ENCODE data around the gene GABPB1. TPM values are rescaled to one million over a fixed set of nuclear protein-coding genes. Genes with fewer than 3 reads are reported as not detected.

GABPB1 gene
- total RNA-seq, 1 experiment from 2014 or later = 67.2 TPM

DNA sequence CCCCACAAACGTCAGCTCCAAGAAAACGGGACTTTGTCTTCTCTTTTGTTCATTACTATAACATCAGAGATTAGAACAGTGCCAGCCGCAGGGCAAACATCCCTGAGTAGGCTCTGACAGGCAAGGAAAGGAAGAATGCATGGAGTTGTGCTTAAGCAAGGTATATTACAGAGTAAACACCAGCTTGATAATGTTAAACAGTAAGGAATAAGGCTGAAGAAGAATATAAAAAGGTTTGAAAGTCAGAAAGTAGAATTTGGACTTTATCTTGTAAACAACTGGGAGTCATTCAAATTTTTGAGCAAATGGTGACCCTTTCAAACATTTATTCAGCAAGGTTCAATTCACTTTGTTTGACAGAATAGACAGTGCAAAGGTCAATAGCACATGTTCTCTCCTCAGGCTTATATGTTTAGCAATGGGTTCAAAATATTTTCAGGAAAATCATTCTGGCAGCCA, 11.0 kb downstream of the GABPB1 start:
- DNase-seq (ENCODE audit: low read depth) = no peak

DNA sequence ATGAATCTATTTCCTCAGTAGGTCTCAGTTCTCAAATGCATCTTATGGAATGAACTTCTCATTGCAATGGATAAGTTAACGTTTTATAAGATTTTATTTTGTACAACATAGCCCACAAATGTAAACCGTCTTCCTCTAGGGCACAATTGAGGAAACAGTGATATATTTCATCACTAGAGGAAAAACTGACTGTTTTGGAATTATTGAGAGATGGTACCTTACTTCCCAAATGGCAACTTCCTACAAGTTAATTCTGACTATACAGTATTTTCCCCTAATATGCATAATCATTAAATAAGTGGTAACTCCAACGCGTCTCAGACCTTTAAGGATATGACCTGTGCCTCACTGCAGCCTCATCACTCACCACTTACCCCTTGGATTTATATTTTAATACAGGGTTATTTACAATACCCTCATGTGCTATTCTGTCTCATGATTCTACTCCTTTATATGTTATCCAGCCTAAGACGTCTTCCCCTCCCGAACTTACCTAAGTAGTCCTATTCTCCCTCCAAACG, 13.3 kb downstream of the GABPB1 start:
- no peak for DNase-seq (ENCODE audit: low read depth)

DNA sequence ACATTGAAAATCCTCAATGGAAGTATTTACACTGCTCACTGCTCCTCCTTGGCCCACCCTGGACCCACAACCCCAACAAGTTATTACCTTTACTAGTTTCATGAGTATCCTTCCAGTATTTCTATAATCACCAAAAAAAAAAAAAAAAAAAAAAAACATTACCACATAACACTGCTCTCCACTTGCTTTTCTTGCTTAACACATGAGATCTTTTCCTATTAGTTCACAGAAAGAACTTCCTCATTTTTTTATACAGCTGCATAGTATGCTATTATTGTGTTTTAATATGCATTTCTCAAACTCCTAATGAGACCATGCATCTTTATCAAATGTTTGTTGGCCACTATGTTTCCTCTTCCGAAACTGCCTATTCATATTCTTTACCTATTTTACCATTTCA, 14.6 kb downstream of the GABPB1 start:
- no peak for DNase-seq (ENCODE audit: low read depth)

DNA sequence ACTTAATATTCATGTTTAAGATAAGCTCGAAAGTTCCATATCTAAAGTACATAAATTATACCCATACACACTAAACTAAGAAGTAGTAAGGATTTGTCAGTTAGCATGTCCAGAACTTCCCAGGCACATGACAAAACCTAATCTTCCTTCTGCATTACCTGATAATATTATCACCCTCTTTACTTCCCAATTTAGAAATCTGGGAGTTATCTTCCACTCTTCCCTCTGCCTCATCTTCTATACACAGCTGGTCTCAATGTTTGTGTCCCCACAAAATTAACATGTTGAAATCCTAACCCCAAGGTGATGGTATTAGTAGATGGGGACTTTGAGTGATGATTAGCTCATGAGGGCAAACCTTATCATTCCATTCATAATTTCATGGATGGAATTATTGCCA, 15.3 kb downstream of the GABPB1 start:
- no peak for DNase-seq (ENCODE audit: low read depth)

DNA sequence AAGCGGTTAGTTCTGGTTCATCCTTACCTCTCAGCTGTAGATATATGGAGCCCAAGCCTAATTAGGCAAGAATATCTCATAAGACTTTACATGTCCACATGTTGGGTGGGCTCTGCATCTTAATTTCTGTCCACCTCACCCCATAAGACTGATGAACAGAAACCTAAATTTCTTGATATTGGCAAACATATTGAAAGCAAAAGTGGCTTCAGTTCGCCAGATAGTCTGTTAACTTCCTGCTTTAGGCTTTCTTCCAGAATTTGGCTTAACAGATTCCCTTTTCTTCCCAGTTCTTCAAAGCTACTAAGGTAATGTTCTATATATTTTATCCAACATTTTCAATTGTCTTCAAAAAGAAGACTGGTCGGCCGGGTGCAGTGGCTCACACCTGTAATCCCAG, 19.7 kb downstream of the GABPB1 start:
- no peak for DNase-seq (ENCODE audit: low read depth)

DNA sequence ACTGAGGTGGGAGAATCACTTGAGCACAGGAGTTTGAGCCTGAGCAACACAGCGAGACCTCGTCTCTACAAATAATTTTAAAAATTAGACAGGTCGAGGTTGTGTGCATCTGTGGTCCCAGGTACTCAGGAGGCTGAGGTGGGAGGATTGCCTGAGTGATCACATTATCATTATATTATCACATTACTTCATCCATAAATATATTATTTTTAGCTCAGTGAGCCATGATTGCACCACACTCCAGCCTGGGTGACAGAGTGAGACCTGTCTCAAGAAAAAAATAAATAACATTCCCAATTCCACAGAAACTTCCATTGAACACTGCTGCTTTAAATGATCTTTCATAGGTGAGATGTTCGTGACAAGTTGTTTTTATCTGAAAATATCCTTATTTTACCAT, 21.8 kb downstream of the GABPB1 start:
- DNase-seq (ENCODE audit: low read depth) = no peak

DNA sequence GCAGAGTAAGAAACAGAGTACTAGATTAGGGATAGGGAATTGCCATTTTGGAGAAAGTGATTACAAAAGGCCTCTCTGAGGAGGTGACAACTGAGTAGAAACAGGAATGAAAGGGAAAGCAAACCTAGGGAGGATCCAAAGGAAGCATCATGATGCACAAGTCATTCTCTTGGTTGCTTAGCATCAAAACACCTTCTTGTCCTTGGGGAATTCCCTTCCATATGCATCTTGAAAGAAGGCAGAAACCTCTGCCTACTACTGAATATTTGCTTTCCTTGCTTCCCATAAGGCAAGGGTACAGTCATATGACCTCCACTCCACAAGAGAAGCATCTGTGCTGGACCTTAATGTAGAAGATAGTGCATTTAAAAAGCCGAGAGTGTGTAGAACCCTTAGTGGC, 24.1 kb downstream of the GABPB1 start:
- DNase-seq (ENCODE audit: low read depth) = peak; percentile 16

DNA sequence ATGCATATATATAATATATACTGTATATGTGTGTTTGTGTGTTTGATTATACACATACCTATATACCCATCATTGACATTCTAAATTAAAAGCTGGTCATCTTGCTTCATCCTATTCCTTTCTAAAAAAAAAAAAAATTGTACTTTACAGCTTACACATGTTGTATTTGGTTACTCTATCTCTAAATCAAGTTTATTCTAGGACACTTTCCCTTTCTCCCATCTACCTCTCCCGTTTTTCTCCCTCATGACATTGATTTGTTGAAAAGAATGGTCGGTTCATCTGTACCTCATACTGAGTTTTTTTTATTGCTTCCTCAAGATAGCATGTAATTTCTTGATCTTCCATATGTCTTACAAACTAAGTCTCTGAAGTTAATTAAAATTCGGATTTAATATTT, 26.9 kb downstream of the GABPB1 start:
- no peak for DNase-seq (ENCODE audit: low read depth)

DNA sequence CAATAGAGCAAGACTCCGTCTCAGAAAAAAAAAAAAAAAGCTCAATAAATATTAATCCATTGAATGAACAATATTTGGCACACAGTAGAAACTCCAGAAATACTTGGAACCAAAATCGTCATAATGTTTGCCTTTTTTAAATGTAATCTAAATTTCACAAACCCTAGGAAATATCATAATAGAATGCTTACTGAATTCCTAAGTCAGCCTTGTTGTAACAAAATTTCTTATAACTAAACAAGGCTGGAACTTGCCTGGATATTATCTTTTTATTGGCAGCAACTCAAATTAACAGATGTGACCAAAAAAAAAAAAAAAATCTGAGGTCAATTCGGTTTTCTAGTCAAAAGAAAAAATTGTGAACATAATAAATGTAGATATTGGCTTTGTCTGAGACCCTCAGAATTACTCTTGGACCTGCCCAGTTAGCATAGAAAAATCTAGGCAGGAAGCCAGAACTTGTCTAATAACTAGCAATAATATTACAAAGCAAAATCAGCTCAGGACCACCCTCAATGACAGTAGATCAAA, 33.3 kb downstream of the GABPB1 start:
- no peak for DNase-seq (ENCODE audit: low read depth)

DNA sequence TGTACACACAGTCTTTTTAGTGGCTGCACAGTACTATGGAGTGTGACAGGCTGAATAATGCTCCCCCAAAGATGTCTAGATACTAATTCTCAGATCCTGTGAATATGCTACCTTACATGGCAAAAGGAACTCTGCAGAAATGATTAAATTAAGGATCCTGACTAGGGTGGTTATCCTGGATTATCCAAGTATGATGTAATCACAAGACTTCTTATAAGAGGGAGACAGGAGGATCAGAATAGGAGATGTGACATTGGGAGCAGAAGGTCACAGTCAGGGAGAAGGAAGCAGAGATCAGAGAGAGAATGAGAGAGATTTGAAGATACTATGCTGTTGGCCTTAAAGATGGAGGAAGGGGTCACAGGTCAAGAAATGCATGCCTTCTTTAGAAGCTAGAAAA, 34.5 kb downstream of the GABPB1 start:
- DNase-seq (ENCODE audit: low read depth) = no peak

DNA sequence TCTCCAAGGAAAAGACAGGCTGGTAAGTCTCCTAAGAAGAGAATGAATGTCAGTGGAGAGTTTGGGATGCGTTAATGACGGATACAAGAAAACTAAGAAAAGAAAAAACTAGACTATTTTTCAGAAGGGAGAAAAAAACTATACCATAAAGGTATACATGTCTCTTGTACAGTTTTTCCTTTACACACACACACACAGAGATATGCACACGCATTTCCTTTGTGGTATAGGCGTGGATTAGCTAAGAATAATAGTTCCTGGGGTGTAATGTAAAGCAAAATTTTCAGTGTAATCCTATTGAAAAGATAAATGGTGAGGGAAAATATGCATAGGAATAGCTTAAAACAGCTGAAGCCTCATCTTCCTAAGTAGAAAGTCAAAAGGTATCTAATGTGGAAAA, 36.3 kb downstream of the GABPB1 start:
- DNase-seq (ENCODE audit: low read depth) = no peak

DNA sequence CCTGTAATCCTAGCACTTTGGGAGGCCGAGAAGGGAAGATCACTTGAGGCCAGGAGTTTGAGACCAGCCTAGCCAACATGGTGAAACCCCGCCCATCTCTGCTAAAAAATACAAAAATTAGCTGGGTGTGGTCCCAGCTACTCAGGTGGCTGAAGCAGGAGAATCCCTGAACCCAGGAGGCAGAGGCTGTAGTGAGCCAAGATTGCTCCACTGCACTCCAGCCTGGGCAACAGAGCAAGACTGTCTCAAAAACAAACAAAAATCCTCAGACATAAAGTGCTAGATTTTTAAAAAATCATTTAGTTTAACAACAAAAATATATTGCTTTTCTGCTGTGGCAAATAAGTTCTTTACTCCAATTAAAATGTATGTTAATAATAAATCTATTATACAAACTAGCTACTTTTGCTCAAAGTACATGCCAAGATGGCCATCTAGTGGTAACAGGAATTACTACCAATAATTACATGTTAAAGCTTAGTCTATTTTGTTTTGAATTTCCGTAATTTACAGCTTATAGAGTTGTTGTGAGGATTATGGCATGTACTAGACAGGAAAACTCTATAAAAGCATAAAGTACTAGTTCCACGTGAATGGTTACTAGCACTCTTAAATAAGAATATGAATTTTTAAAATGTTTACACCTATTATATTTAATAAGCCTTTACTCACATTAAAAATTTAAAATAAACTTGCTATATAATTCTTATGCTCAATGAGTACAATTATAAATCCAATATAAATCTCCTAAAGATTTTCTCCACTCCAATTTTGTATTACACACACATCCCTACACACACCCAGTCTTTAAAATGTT, 39.0 kb downstream of the GABPB1 start:
- peak; percentile 47 for DNase-seq (ENCODE audit: low read depth)

DNA sequence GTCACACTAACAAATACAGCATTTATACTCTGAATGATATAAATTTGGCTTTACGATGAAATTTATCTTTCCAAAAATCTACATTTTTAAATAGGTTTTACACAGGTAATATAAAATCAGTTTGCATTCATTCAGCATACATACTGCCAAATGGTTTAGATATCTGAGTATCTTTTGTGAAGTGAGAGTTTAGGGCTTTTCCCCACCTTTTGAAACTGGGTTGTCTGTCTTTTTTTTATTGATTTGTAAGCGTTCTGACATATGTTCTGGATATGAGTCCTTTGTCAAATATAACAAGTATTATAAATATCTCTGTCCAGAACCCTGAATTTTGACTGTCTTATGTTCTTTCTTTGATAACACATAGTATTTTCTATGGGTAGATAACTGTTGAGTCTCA, 42.4 kb downstream of the GABPB1 start:
- no peak for DNase-seq (ENCODE audit: low read depth)

DNA sequence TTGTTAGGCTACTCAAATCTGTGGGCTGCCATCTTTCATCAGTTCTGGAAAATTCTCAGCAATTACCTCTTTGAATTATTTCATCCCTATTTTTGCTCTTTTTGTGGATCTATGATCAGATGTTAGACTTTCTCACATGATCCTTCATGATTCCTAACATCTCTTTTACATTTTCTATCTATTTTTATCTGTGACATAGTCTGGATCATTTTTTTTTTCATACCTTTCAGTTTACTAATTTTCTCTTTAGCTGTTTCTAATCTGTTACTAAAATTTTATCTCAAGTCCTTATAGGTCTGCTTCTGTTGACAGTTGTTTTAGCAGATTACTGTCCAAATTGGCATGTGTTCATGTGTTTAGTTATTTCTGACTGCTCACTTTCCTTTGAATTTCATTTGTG, 47.2 kb downstream of the GABPB1 start:
- DNase-seq (ENCODE audit: low read depth) = no peak

DNA sequence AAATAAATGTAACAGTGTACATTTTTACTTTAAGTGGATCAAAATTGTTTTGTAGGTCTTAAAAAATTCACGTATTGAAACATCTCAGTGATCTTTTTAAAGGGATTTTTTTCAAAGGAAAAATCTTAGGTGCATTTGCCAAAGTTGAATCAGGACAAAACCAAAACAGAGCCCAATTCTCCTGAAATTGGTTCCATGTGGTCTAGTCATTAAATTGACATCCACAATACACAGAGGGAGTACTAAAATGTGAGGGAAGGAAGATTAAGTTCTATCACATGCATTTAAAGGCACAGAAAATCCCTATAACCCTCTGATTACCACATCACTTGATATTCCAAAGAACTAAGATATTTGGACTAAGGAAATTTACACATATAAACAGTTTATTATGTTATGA, 50.2 kb downstream of the GABPB1 start:
- DNase-seq (ENCODE audit: low read depth) = no peak

DNA sequence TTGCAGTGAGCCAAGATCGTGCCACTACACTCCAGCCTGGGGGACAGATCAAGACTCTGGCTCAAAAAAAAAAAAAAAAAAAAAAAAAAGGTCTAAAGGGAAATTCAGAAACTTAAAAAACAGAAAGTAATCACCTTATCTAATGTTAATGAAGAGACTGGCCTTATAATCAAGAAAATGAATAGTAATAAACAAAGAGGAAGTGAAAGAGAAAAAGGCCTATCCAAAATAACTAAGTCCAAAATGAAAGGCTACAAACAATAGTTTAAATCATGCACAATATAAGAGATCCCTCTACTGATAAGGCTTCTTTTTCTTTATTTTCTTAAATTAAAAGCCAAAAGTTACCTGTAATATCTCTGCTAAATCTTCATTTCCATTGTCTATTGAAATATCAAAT, 52.4 kb downstream of the GABPB1 start:
- no peak for DNase-seq (ENCODE audit: low read depth)

DNA sequence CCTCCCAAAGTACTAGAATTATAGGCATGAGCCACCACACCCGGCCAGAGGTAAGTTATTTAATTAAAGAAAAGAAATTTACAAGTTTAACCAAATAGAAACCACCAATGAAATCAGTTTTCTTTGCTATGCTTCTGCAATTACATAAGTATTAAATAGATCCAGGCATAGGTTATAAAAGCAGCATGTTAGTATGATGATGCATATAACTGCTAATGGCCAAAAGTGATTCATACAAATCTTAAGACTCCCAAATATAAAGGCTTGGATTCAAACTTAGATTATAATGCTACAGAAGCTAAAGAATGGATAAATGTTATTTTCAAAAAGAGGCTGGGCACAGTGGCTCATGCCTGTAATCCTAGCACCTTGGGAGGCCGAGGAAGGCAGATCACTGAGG, 56.7 kb downstream of the GABPB1 start:
- DNase-seq (ENCODE audit: low read depth) = no peak

DNA sequence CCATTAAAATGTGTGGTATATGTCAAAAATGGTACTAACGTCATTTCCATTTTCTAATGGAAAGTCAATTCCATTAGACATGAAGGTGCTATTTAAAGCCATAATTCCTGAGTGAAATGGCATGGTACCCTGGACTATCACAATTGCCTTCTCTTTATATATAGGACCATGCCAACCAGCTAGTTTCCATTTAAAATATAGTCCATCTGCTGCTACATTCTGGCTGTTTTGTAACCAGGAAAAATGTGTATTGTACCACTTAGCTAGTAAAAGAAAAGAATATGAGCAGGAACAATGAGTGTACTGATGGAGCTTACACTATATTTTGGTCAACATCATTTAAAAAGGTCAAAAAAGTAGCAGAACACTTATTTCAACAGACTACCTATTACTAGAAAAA, 59.0 kb downstream of the GABPB1 start:
- DNase-seq (ENCODE audit: low read depth) = no peak

DNA sequence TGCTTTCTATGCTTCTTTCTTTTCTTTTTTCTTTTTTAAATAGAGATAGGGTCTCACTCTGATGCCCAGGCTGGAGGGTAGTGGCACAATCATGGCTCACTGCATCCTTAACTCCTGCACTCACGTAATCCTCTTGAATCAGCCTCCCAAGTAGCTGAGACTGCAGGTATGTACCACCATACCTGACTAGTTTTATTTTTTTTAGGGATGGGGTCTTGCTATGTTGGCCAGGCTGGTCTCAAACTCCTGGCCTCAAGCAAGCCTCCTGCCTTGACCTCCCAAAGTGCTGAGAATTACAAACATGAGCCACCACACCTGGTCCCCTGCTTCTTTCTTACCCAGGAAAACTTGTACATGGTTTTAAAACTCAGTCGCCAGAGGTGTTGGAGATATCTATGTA, 65.2 kb downstream of the GABPB1 start:
- no peak for DNase-seq (ENCODE audit: low read depth)

DNA sequence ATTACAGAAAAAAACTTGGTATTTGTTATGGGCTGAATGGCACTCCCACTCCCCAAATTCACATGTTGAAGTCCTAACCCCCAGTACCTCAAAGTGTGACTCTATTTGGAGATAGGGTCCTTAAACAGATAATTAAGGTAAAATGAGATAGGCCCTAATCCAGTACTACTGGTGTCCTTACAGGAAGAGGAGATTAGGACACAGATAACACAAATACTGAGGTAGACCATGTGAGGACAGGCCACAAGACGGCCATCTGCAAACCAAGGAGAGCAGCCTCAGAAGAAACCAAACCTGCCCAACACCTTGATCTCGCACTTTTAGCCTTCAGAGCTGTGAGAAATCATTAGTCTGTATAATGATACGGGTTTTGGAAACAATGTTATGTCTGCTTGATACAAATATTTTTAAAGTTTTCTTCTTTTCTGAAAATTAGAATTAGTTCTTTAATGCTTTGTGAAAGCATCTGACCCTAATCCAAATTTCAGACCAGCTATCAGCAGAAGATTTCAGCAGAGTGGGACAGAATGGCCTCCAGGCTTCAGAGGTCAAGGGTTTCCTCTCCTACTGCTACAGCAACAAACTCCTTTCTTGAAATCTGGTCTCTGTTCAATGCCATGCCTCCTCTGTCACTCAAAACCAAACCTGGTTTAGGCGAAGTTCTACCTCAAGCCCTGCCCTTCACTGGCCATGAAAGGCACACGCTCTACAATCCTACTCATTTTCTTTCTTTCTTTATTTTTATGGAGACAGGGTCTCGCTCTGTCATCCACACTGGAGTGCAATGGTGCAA, 67.5 kb downstream of the GABPB1 start:
- DNase-seq (ENCODE audit: low read depth) = no peak

DNA sequence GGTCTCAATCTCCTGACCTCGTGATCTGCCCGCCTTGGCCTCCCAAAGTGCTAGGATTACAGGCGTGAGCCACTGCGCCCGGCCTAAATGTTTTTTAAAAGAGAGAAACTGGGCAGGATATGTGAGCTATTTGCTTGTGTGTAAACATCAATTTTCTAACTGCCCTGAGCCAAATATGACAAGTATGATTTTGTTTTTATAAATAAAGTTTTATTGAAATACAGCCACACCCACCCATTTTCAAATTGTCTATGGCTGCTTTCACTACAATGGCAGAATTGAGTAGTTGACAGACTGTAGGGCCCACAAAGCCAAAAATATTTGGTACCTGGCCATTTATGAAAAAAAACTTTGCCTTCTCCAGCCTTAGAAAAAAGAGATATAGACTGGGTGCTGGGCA, 73.6 kb downstream of the GABPB1 start:
- no peak for DNase-seq (ENCODE audit: low read depth)

DNA sequence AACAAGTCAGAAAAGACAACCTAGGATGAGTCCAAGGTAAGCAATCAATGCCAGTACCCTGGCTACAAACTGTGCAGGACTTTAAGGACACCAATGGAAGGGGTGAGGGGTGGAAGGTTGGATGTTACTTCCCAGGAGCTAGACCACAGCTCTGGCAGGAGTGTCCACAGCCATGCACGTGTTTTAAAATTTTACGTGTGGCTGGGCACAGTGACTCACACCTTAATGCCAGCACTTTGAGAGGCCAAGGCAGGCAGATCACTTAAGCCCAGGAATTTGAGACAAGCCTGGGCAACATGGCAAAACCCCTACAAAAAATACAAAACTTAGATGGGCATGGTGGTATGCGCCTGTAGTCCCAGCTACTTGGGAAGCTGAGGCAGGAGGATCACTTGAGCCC, 74.7 kb downstream of the GABPB1 start:
- peak; percentile 73 for DNase-seq (ENCODE audit: low read depth)

DNA sequence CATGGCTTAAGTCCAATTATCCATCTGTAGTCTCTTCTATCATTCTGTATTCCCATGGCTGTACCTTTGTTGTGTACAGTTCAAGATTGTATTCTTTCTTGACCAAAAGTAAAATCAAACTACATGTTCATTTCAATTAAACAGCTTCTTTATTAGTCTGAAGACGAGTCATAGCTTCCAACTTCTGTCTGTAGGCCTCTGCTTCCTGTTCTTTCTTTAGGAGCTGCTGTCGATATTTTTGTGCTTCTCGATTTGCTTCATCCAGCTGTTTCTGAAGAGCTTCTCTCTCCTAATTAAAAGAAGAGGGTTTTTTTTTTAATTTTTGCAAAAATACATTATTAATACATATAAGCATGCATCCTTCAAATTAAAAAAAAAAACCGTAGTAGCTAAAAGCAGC, 76.5 kb downstream of the GABPB1 start:
- DNase-seq (ENCODE audit: low read depth) = peak; percentile 15
